ENCODE results near the gene ACP6.

DNA sequence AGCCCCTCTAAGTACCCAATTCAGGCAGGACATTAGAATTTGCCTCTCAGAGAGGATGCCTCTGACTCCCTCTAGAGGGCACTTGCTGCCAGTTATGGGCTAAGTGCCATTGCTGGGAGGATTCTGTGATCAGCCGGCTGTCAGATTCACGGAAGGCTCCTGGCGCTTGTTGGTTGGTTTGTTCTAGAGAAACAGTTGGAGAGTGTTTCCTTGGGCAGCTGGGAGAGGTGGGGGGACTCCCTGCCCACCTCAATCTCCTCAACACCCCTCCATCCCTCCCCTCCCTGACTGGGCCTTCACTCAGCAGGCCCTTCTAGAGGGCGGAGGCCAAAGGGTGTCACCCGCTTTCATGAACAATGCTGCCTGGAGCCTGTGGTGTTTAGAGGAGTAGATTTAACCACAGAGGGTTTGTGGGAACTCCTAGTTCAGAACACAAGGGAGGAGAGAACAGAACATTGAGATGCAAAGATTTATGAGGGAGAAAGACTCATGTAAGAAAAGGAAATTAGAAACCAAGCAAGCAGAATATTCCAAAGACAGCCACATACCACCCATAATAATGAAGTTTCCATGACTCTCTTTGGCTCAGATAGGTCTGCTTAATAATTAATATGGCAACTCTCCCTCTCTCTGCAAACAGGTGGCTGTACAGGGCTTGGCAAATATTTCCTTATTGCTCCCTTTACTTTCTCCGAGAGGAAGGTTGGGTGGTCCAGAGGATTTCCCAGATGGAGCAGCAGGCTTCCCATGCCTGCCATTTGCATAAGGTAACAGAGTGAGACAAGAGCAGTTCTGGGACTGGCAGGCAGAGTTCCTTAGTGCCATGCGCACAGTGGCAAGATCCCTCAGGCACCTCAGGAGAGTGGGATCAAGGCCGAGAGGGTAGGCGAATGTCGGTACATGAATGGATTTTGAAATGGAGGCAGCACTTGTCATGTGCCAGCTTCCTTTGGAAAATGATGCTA is 30.0 kb upstream of the ACP6 start:
- TF ChIP-seq, protein P1, sequence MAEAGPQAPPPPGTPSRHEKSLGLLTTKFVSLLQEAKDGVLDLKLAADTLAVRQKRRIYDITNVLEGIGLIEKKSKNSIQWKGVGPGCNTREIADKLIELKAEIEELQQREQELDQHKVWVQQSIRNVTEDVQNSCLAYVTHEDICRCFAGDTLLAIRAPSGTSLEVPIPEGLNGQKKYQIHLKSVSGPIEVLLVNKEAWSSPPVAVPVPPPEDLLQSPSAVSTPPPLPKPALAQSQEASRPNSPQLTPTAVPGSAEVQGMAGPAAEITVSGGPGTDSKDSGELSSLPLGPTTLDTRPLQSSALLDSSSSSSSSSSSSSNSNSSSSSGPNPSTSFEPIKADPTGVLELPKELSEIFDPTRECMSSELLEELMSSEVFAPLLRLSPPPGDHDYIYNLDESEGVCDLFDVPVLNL (CRISPR knock-in tag; IDR thresholded peaks at IDR 0.05; ENCODE audit: borderline replicate concordance, low read depth), result no peak
- TF ChIP-seq NR2C2 (CRISPR knock-in tag; IDR thresholded peaks at IDR 0.05), result no peak
- TF ChIP-seq, protein P2, sequence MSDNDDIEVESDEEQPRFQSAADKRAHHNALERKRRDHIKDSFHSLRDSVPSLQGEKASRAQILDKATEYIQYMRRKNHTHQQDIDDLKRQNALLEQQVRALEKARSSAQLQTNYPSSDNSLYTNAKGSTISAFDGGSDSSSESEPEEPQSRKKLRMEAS (CRISPR knock-in tag; IDR thresholded peaks at IDR 0.05), result no peak
- TF ChIP-seq FOXJ3 (CRISPR knock-in tag; IDR thresholded peaks at IDR 0.05; ENCODE audit: borderline replicate concordance), result no peak

Data from WTC11 (cell line).